Measurements from ENCODE around the gene STPG2. TPM values are rescaled to one million over a fixed set of nuclear protein-coding genes. Genes with fewer than 3 reads are reported as not detected.

The STPG2 gene
- total and polyA plus RNA-seq, 2 of the 8 experiments (the other 6 are each of a cell fraction or from before 2014, with no cell fraction given): 0.03 TPM; not detected in 1

DNA sequence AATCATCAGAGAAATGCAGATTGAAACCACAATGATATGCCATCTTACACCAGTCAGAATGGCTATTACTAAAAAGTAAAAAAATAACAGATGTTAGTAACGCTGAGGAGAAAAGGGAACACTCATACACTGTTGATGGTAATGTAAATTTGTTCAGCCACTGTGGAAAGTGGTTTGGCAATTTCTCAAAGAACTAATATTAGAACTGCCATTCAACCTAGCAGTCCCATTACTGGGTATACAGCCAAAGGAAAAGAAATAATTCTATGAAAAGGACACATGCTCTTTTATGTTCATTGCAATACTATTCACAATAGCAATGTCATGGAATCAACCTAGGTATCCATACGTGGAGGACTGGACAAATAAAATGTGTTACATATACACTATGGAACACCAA is 566.3 kb downstream of the STPG2 start:
- Histone ChIP-seq H3K36me3 (ENCODE audit: control insufficient read depth in 2 of 4, insufficient read depth in 4 of 4, low read length in 3 of 4) (no peaks in the 10 kb centered on the region), H3K4me3 (ENCODE audit: extremely low read depth in 1 of 4, insufficient read depth in 2 of 4, low read depth in 3 of 4, low read length in 4 of 4) (no peak overlapping the region), H2BK20ac (ENCODE audit: low read length) (no peak overlapping the region), H2AK5ac (ENCODE audit: low read depth, low read length) (no peak overlapping the region), H3K14ac (ENCODE audit: insufficient read length) (no peak overlapping the region), H4K8ac (ENCODE audit: extremely low read depth, insufficient read depth, low read length) (no peak overlapping the region), H4K91ac (replicated peaks; ENCODE audit: insufficient read length, low read length) (no peak overlapping the region), H3K4ac (replicated peaks; ENCODE audit: insufficient read length, low read depth, low read length) (no peak overlapping the region), H3K9ac (replicated peaks in 1 of 4; ENCODE audit: extremely low read depth in 1 of 4, low read depth in 3 of 4, low read length in 3 of 4) (no peak overlapping the region), H4K20me1 (replicated peaks in 1 of 2; ENCODE audit: control insufficient read depth in 1 of 2, insufficient read depth in 2 of 2, low read length in 2 of 2) (no peaks in the 10 kb centered on the region), H3K9me3 (ENCODE audit: insufficient read depth in 2 of 2, low read depth in 1 of 2, low read length in 1 of 2) (no peaks in the 10 kb centered on the region), H2BK12ac (ENCODE audit: low read depth, low read length) (no peak overlapping the region), H3K79me1 (ENCODE audit: low read depth, low read length) (no peaks in the 10 kb centered on the region), H2BK15ac (ENCODE audit: low read length) (no peak overlapping the region), H3K4me1 (replicated peaks in 1 of 4; ENCODE audit: control insufficient read depth in 3 of 4, insufficient read depth in 4 of 4, low read length in 3 of 4) (no peaks in the 10 kb centered on the region), H3K27me3 (replicated peaks in 1 of 4; ENCODE audit: control insufficient read depth in 3 of 4, extremely low read depth in 1 of 4, insufficient read depth in 3 of 4, low read length in 3 of 4) (no peaks in the 10 kb centered on the region), H2BK5ac (ENCODE audit: low read depth, low read length) (no peak overlapping the region), H3K27ac (ENCODE audit: low read depth, low read length) (no peak overlapping the region), H3K18ac (ENCODE audit: extremely low read depth, low read length) (no peak overlapping the region), H3K23ac (ENCODE audit: insufficient read length) (no peak overlapping the region), H3K56ac (replicated peaks; ENCODE audit: insufficient read length, low read depth, low read length) (no peak overlapping the region), H2AFZ (ENCODE audit: low read length) (no peak overlapping the region), H4K5ac (ENCODE audit: insufficient read length, low read depth, low read length) (no peak overlapping the region), H3K23me2 (ENCODE audit: low read depth, low read length) (no peaks in the 10 kb centered on the region), H3K79me2 (ENCODE audit: control insufficient read depth in 1 of 2, insufficient read depth in 2 of 2, low read length in 2 of 2) (no peaks in the 10 kb centered on the region), H2BK120ac (replicated peaks; ENCODE audit: low read depth, low read length) (no peak overlapping the region), H3K4me2 (ENCODE audit: insufficient read depth in 1 of 2, low read depth in 2 of 2, low read length in 2 of 2) (no peak overlapping the region)
- WGBS, 2 experiments (ENCODE audit: extremely low coverage in 1 of 2, insufficient coverage in 1 of 2, insufficient read length in 1 of 2, insufficient replicate concordance in 2 of 2, low coverage in 1 of 2, low lambda C conversion rate in 2 of 2, missing lambda C conversion rate in 1 of 2): 93% methylated on average over 2 of the region's 2 CpGs; no CpG with 5 or more reads in 1 of the 2 experiments
- DNase-seq (ENCODE audit: low read depth in 1 of 2, low spot score in 2 of 2) (no peak), FAIRE-seq (no peak)
- POLR2A ChIA-PET (ENCODE audit: partially characterized antibody): no interaction called here
- CTCF ChIA-PET (ENCODE audit: partially characterized antibody): no interaction called here
- TF ChIP-seq JUND (IDR thresholded peaks at IDR 0.05; ENCODE audit: low read length) (no peak), EZH2 (IDR thresholded peaks at IDR 0.05; ENCODE audit: low read depth, low read length, severe bottlenecking) (no peak), RFX5 (IDR thresholded peaks at IDR 0.05; ENCODE audit: borderline replicate concordance, low read depth, low read length) (no peak), GABPA (IDR thresholded peaks at IDR 0.05; ENCODE audit: borderline replicate concordance, insufficient read depth, low read length) (no peak), CBX5 (IDR thresholded peaks at IDR 0.05; ENCODE audit: low read depth, low read length) (no peak), RAD21 (IDR thresholded peaks at IDR 0.05 in 1 of 2, conservative IDR thresholded peaks at IDR 0.05 in 1 of 2; ENCODE audit: low read depth in 2 of 2, low read length in 2 of 2) (no peak), TAF1 (IDR thresholded peaks at IDR 0.05; ENCODE audit: low read depth, low read length) (no peak), SRF (IDR thresholded peaks at IDR 0.05; ENCODE audit: low read depth, low read length) (no peak), KDM4A (IDR thresholded peaks at IDR 0.05; ENCODE audit: low read depth, low read length, severe bottlenecking) (no peak), YY1 (IDR thresholded peaks at IDR 0.05; ENCODE audit: low read depth, low read length) (no peak), JUN (IDR thresholded peaks at IDR 0.05; ENCODE audit: low read depth, low read length) (no peak), RNF2 (IDR thresholded peaks at IDR 0.05; ENCODE audit: borderline replicate concordance, low read depth, low read length, missing control alignments, poor library complexity, severe bottlenecking) (no peak)
- TF ChIP-seq, protein P1, sequence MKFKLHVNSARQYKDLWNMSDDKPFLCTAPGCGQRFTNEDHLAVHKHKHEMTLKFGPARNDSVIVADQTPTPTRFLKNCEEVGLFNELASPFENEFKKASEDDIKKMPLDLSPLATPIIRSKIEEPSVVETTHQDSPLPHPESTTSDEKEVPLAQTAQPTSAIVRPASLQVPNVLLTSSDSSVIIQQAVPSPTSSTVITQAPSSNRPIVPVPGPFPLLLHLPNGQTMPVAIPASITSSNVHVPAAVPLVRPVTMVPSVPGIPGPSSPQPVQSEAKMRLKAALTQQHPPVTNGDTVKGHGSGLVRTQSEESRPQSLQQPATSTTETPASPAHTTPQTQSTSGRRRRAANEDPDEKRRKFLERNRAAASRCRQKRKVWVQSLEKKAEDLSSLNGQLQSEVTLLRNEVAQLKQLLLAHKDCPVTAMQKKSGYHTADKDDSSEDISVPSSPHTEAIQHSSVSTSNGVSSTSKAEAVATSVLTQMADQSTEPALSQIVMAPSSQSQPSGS (IDR thresholded peaks at IDR 0.05; ENCODE audit: low read length): no peak

All from H1 (cell line).